Gastroesophageal sphincter (tissue), 3 donors: Measurements from ENCODE around the gene GATA6.

Experiments
- EP300 ChIP-seq: sonication (generic); formaldehyde crosslinking; IDR thresholded peaks from one replicate; pipeline ENCODE4 v1.6.1; 2017; ENCODE audit warnings: antibody characterized with exemption, mild to moderate bottlenecking
- POLR2A ChIP-seq, 2 donors: fragments of 450-650 bp; IDR thresholded peaks; one replicate each; pipeline ENCODE4 v1.6.1; 2017; ENCODE audit warnings: antibody characterized with exemption in 2 of 2, mild to moderate bottlenecking in 2 of 2, moderate library complexity in 1 of 2
- TF ChIP-seq, protein P1 (sequence below), 4 experiments: fragments of 200-600 bp in 2 of 4; fragments of 450-650 bp in 2 of 4; sonication (generic) in 1 of 4; IDR thresholded peaks; one replicate each; pipeline ENCODE4 v1.5.1; 2017 to 2019; ENCODE audit warnings: antibody characterized with exemption in 4 of 4, mild to moderate bottlenecking in 2 of 4, moderate library complexity in 2 of 4

- TF ChIP-seq EP300 (no peak), POLR2A (IDR thresholded peaks at IDR 0.05) (no peak)
- TF ChIP-seq, protein P1, sequence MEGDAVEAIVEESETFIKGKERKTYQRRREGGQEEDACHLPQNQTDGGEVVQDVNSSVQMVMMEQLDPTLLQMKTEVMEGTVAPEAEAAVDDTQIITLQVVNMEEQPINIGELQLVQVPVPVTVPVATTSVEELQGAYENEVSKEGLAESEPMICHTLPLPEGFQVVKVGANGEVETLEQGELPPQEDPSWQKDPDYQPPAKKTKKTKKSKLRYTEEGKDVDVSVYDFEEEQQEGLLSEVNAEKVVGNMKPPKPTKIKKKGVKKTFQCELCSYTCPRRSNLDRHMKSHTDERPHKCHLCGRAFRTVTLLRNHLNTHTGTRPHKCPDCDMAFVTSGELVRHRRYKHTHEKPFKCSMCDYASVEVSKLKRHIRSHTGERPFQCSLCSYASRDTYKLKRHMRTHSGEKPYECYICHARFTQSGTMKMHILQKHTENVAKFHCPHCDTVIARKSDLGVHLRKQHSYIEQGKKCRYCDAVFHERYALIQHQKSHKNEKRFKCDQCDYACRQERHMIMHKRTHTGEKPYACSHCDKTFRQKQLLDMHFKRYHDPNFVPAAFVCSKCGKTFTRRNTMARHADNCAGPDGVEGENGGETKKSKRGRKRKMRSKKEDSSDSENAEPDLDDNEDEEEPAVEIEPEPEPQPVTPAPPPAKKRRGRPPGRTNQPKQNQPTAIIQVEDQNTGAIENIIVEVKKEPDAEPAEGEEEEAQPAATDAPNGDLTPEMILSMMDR (IDR thresholded peaks at IDR 0.05) = no peak
These were observed 28.8 kb downstream of the GATA6 start for GRCh38 chr18:22198163-22198562.
